SIG-M5 (cell line): ENCODE measurements around the gene C14orf119.
"Not testable (repeated sequence)": the region's sequence is repeated elsewhere in the genome, so short reads cannot be mapped to it uniquely, and the experiment has no call there.

Experiments used
- DNase-seq: peaks from one replicate; lab custom pipeline; 2025; lab: John Stamatoyannopoulos, UW

The C14orf119 gene

DNA sequence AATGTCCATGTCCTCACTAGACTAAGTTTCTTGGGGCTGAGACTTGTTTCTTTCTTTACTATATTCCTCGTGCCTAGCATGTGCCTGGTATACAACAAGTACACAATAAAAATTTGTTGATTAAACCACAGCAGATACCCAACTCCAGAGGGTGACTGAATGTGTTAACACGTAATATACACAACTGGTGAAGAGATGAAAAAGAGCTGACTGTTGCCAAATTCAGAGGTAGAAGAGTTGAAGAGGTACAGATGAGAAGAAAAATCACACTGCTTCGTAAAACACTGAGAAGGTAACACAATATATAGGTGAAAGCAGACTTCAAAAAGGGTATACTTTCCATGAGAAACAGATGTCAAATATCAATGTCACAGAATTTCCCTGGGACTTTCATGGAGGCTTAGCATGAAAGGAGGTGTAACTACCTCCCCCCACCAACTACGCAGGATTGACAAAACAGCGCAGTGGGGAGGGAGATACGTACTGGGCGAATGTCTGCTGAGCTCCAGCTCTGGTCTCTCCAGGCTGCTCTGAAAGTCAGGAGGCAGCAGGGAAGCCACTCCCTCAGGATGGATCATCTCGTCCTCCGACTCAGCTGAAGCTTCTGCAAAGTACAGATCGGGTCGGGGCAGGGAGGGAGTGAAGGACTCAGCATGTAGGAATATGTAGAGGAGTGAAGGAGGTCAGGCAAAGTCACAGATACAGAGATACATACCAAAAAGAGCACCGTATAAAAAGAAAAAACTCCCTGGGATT, 5.6 kb upstream of the C14orf119 start:
- DNase-seq = no peak

DNA sequence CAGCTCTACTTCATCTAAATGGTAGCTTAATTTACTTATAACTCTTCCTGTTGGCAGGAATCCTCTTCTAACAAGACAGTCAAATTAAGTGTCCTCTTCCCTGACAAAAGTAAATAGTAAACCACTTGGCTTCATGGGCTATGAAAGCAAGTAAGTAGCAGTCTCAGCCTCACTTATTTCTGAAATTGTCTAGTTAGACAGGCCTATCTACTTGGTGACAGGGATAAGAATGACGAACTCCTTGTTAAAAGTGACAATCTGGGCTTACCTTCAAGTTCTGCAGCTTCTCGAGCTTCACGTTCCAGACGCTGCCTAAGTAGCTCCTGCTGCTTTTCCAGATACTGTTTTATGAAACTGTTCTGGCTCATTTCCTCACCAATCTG, 5.1 kb upstream of the C14orf119 start:
- DNase-seq = no peak

DNA sequence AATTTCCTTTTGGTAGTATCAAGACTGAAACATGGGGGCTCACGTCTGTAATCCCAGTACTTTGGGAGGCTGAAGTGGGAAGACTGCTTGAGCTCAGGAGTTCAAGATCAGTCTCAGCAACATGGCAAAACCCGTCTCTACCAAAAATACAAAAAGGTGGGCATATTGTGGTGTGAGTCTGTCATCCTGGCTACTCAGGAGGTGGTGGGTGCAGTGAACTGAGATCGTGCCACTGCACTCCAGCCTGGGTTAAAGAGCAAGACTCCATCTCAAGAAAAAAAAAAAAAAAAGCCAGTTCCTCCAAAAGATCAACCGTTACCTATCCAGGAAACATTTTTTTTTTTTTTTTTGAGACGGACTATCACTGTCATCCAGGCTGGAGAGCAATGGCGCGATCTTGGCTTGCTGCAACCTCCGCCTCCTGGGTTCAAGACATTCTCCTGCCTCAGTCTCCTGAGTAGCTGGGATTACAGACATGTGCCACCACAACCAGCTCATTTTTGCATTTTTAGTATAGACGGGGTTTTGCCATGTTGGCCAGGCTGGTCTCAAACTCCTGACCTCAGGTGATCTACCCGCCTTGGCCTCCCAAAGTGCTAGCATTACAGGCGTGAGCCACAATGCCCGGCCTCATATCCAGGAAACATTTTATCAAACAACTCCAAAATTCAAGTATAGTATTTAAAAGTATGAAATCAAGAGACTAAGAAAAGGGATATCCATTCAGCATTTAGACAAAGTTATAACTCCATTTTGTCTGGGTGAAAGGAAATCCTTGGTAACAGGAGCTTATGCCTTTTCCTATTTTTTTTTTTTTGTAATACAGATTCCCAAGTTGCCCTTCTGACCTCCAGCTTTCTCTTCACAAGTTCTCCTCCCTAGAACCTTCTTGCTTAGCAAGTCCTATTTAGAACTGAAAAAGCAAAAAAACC, 3.7 kb upstream of the C14orf119 start:
- no peak for DNase-seq

DNA sequence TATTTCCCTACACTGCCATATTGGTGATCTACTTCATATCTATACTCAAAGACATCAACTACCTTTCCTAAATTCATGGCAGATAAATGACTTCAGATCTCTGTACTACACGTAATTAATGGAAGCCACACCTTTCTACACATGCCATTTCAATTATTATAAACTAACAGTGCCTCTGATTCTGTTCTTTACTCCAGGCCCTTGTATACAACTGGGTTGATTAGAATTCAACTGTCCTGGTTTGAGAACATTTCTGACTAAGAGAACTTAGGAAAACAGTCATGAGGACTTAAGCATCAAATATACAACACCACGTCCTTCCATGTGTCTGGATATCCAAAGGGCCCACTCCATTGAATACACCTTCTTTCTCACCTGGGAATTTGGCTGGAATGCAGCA, 2.2 kb upstream of the C14orf119 start:
- no peak for DNase-seq

DNA sequence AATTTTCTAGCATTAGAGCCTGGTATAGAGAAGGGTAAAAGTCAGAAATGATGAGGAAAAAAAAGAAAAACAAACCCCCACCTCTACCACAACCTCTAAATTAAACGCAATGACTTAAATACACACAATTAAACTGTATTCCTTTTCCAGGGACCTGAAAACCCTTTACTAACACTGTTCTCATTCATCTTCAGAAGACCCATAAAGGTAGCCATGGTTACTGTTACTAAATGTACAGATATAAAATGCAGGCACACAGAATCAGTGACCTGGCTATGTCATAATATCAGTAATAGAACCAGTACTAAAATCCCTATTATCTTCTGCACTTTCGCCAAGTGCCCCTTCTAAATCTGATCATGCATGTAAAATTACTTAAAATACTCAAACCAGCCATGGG, 1.8 kb upstream of the C14orf119 start:
- DNase-seq = no peak

DNA sequence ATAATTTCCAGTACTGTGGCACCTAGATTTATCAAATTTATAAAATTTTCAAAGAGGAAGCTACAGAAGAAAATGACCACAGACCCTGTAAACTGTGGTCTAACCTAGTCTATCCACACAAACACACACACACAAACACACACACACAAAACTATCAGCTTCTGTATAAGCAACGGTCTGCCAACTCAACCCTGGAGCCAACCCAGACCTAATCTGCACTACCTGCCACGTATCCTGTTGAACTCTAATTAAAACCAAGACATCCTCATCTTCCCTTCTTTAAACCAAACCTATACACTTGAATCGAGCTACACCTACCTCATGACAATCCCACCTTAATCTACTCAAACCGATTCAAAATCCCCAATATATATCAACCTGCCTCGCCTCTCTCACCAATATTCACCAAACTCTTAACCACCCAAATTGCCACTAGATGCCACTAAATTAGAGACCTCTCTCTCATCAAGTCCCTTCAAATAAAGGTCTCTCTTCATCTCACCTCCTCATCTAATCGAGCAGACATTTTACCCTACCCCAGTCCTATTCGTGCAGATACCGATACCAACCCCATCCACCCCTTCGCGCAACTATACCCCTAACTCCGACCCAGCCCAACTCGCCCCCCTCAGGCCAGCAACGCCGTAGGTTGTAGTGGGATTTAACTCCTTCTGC, 1.2 kb upstream of the C14orf119 start:
- no peak for DNase-seq

DNA sequence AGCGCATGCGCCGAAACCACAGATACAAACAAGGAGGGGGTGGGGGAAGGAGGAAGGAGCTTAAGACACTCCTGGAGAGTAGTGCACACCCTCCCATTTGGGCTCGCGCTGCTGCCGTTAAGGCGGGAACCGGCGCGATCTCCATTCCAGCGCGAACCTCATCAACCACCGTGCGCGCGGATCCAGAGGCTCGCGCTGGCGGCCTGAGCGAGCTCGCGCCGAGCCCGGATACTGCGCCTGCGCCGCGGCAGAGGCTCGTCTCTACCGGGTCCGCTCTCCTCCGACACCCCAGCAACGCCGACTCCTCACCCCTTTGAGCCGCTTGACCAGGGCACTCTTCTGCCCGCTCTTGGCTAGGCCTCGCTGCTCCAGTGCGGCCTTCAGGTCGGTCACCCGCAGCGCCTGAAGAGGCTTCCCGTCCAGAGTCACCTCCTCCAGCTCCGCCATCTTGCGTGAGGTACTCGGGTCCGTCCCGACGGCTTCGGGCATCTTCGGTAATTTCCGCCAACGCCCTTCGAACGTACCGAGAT, 574 bp upstream of the C14orf119 start, which contains the start of gene ACIN1:
TSS of gene ACIN1 (minus strand) at position 471 of the 530 bp plus-strand sequence. CDS start at position 447, 24 bp downstream.
- DNase-seq = no peak

DNA sequence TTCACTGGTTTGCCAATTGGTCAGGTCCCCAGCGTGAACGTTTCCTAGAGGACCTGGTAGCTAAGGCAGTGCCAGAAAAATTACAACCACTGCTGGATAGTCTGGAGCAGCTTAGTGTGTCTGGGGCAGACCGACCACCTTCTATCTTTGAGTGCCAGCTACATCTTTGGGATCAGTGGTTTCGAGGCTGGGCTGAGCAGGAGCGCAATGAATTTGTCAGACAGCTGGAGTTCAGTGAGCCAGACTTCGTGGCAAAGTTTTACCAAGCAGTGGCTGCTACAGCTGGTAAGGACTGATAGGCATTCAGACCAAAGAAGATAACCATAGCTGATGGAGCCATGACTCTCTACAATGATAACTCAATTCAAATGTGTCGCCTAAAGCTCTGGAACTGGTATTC, 2.5 kb downstream of the C14orf119 start:
- DNase-seq = no peak

DNA sequence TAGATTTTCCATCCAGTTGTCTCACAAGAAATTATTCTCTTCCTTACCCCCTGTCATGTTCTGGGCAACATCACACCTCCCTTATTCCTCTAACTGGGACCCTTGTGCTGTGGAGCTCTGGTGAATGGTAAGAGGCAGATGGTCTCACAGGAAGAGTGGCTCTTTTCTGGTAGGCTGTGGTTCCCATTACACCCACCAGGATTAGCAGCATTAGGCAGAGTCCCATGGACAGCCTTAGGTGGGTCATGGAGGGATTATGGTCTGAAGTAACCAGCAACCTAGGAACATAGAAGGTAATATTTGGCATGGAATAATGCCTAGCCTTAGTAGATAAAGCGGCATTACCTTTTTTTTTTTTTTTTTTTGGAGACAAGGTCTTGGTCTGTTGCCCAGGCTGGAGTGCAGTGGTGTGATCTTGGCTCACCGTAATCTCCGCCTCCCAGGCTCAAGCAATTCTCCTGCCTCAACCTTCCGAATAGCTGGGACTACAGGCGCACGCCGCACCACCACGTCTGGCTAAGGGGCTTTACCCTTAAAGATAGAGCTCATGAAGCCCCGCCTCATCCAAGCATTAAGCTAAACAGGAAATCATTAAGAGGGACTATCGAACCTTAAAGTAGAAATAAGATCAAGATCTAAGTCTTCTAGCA, 4.0 kb downstream of the C14orf119 start:
- DNase-seq = no peak

DNA sequence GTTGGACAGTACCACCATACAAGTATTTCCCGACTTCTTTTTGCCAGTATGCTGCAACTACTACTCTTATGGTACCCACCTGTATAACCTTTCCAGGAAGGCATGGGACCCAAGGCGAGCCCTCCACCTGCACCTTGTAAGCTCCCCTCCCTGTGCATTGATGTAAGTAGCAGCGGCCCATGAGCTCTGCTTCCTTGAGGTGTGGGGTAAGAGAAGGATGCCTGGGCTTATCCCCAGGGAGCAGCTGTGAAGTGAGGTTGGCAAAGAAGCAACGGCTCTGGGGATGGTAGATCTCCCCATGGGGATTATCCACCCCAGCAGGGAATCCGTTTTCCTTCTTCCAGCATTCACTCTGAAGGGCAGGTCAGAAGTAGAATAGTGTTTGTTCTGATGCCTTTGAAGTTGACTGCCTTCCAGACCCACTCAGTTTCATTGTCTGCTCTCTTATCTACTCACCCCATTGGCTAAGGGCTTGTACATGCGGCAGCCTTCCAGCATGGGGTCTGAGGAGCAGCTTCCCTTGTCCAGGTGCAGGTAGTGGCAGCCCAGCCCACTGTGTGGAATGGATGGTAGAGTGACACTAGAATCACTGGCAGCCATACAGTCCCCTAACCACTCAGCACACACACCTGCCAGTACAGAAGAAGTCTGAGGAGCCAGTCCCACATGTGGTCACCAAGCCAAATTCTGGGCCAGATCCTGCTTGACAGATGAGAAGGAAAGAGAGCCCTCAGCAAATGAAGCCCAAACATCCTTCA, 6.1 kb downstream of the C14orf119 start:
- no peak for DNase-seq

DNA sequence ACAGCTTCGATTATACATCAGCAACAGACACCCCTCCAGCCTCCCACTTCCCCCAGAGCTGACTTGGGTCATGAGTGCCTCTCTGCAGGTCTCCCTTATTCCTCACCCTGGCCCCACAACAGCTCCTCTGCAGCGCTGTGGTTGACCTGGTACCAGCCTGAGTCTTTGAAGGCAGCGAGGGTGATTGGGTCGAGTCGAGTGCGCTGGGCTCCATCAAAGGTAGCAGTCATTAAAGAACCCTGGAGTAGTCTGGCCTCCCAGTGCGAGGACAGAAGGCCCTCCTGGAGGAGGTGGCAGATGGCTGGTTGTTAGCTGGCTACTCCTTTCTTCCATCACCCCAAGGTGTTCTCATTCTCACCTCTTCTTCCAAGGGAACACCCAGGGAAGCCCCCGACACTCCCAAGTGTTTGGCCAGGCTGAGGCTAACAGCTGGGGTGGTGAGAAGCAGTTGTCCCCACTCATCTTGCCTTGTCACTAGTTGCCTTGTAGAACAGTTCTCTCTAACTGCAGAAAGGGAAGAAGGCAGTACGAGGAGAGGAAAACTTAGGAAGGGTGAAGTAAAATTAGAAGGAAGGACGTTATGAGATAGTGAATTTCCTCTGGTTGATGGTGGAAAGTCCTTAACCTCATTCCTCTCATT, 6.8 kb downstream of the C14orf119 start:
- no peak for DNase-seq

DNA sequence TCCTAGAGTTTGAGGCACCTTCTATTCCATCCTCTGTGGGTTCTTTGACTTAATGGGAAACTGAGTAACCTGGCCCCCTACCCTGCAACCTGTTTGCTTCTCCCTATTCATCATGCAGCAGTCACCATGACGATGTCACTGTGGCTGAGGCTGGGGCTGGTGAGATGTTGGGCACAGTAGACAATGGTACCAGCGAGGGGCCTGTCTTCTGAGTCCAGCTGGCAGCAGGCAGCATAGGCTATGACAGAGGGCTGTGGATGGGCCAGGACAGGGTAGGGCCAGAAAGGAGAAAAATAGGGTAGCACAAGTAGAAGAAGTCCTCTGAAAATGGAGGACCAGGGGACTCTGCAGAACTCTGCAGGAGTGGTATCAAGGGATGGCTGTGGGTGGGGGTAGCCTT, 7.5 kb downstream of the C14orf119 start:
- no peak for DNase-seq

DNA sequence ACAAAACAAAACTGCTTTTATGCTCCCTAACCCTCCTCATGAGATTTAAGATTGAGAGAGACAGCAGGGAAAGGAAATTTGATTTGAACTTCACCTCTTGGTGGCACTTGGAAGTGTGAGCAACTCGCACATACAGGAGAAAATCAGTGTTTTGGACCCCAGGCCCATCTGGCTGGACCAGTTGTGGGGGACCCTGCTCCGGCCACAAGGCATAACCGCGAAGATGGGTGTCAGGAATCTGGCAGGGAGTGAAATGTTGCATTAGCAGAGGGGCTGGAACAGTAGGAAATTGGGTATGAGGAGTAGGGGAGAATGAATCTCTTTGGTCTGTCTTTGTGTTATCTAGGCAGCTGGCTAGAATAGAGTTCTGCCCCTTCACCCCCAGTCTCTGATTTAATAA, 8.3 kb downstream of the C14orf119 start:
- no peak for DNase-seq

DNA sequence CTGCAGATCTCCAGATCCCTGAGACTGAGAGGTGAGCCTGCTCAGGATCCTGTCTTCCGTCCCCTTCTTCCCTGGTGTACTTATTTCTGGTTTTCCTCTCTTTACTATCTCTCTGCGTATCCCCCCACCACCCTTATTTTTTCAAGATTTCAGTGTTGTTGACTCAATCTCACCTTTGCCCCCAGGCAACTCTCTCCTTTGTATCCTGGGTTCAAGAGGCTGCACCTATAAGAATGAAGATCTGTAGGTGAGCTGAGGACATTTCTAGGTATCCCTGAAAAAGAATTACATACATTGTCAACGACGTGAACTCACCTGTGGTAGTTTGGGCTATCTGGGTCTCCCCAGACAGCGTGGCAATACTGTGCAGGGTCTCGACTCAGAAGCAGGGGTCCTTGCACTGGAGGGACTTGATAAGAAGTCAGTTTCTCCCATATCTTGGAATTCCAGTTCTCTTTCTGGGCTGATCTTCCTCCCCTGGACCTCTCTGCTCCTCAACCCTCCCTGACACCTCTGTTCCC, 8.8 kb downstream of the C14orf119 start:
- DNase-seq = no peak

DNA sequence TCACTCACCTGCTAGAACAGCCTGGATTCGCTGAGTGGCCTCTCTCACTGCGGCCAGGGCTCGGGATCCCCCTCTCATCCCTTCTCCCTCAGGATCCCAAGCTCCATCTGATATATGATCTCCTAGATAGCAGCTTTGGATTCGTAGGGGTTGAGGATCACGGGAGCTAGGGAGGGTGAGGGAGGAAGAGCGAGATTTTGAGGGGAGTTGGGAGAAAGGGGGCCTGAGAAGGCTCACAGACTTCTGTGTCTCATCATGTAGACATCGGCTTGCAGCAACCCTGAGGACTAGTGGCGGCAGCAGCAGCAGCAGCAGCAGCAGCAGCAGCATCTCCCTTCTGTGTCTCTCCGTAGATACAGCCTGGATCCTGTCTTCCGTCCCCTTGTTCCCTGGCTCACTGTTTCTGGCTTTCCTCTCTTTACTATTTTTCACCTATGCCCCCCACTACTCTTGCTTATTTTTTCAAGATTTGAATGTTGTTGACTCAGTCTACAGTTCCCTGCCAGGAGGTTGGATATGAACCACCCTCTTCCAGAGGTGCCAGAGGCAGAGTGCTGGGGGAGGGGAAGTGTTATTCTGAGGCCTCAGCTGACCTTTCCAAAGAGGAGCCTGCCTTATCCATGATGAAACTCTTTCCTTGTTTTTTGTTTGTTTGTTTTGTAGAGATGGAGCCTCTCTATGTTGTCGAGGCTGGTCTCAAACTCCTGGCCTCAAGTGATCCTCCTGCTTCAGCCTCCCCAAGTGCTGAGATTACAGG, 9.5 kb downstream of the C14orf119 start, which contains the start of gene CIROP:
TSS of gene CIROP (minus strand) at position 399 of the 757 bp plus-strand sequence. CDS start at position 330, 69 bp downstream.
- DNase-seq = no peak

DNA sequence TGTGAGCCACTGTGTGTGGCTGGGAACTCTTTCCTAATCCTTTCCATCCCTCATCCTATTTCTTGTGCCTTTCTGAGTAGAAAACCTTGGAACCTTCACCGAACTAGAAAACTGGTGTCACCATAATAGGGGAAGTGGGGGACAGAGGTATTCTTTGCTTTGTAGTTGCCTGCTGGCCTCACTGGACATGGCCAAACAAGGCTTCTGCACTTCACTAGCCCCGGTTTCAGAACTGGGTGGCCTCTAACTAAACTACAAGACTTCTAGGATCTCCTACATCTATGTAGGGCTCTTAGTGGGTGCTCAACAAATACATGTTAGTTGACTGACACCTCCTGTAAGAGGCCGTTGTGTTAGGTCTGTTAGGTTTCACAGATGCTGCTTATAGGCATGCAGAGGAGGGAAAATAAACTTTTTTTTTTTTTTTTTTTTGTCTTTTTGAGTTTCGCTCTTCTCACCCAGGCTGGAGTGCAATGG, 10.1 kb downstream of the C14orf119 start:
- no peak for DNase-seq

DNA sequence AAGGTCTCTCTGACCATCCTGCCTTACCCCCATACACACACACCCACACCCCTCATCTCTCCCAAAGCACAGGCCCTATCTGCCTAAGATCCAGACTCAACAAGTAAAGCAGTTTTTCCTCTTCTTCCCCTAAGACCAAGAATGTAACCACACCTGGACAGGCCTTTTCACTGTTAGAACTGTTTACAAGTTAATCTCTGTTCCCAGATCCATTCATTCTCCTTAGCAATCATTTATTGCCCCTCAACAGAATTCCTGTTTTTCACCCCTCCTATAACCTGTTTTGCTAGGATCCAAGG, 11.4 kb downstream of the C14orf119 start:
- no peak for DNase-seq

DNA sequence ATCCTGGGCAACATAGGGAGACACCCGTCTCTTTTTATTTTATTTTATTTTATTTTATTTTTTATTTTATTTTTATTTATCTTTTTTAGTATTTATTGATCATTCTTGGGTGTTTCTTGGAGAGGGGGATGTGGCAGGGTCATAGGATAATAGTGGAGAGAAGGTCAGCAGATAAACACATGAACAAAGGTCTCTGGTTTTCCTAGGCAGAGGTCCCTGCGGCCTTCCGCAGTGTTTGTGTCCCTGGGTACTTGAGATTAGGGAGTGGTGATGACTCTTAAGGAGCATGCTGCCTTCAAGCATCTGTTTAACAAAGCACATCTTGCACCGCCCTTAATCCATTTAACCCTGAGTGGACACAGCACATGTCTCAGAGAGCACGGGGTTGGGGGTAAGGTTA, 12.3 kb downstream of the C14orf119 start:
- DNase-seq = not testable (repeated sequence)

DNA sequence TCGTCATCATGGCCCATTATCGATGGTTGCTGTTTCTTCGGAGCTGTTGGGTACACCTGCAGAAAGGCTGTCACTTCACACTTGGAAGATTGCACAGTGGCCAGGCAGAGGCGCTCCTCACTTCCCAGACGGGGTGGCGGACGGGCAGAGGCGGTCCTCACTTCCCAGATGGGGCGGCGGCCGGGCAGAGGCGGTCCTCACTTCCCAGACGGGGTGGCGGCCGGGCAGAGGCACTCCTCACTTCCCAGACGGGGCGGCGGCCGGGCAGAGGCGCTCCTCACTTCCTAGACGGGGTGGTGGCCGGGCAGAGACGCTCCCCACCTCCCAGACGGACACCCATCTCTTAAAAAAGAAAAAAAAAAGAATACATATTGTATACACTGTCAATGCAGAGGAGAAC, 12.9 kb downstream of the C14orf119 start:
- DNase-seq = not testable (repeated sequence)
